Progenitor cell of endocrine pancreas (in vitro differentiated cells): Measurements from ENCODE around the gene CEACAM4. TPM values are rescaled to one million over a fixed set of nuclear protein-coding genes. Genes with fewer than 3 reads are reported as not detected.
"Not testable (repeated sequence)": the region's sequence is repeated elsewhere in the genome, so short reads cannot be mapped to it uniquely, and the experiment has no call there.

ENCODE experiments used
- DNase-seq: peaks from one replicate; pipeline ENCODE4 v3.0.0; 2021; ENCODE audit warnings: low spot score; ENCODE audit not compliant: unreplicated experiment
- H3K27ac Mint-ChIP-seq: 2 replicates; pipeline ENCODE4 v1.8.0; 2021; ENCODE audit warnings: mild to moderate bottlenecking, moderate library complexity, mixed read lengths
- H3K27me3 Mint-ChIP-seq: 2 replicates; pipeline ENCODE4 v1.8.0; 2021; ENCODE audit warnings: mixed read lengths
- H3K36me3 Mint-ChIP-seq: 2 replicates; pipeline ENCODE4 v1.8.0; 2022; ENCODE audit warnings: mixed read lengths; ENCODE audit not compliant: insufficient read depth
- H3K4me1 Mint-ChIP-seq: 2 replicates; pipeline ENCODE4 v1.8.0; 2021; ENCODE audit warnings: low read depth, mixed read lengths
- H3K4me3 Mint-ChIP-seq: 2 replicates; pipeline ENCODE4 v1.8.0; 2021; ENCODE audit warnings: low read depth, mild to moderate bottlenecking, moderate library complexity, mixed read lengths
- H3K9me3 Mint-ChIP-seq: 2 replicates; pipeline ENCODE4 v1.8.0; 2021; ENCODE audit warnings: low read depth, mixed read lengths
- CTCF ChIP-seq: fragments of 200-600 bp; sonication (generic); IDR thresholded peaks from one replicate; pipeline ENCODE4 v1.5.0; 2021; ENCODE audit warnings: antibody characterized with exemption, mild to moderate bottlenecking; ENCODE audit not compliant: unreplicated experiment
- total RNA-seq: library from RNA; stranded (reverse); gene quantifications from 2 replicates; pipeline ENCODE4 v1.2.1, GENCODE V29; 2021

Gene CEACAM4
- total RNA-seq, 1 donor from 2014 or later = not detected

GRCh38 chr19:41657157-41657556, 30.3 kb upstream of the CEACAM4 start:
- Mint-ChIP-seq H3K27me3 (no peaks in the 10 kb centered on the region), H3K4me3 (no peak overlapping the region), H3K4me1 (no peaks in the 10 kb centered on the region), H3K36me3 (peaks cover 4% of the 10 kb centered on the region), H3K27ac (no peak overlapping the region), H3K9me3 (peaks cover 72% of the 10 kb centered on the region)
- TF ChIP-seq CTCF = no peak
- no peak for DNase-seq

- DNase-seq, H3K4me1 Mint-ChIP-seq, H3K27ac Mint-ChIP-seq, H3K4me3 Mint-ChIP-seq, H3K36me3 Mint-ChIP-seq, H3K27me3 Mint-ChIP-seq: not testable (repeated sequence)
- H3K9me3 Mint-ChIP-seq = peaks cover 70% of the 10 kb centered on the region
Measured at GRCh38 chr19:41656756-41657155, 29.9 kb upstream of the CEACAM4 start.

GRCh38 chr19:41652250-41652649, 25.4 kb upstream of the CEACAM4 start:
- Mint-ChIP-seq H3K36me3 (peaks cover 4% of the 10 kb centered on the region), H3K4me3 (no peak overlapping the region), H3K9me3 (peaks cover 58% of the 10 kb centered on the region), H3K27me3 (no peaks in the 10 kb centered on the region), H3K27ac (no peak overlapping the region), H3K4me1 (no peaks in the 10 kb centered on the region)
- TF ChIP-seq CTCF = no peak
- DNase-seq = no peak

GRCh38 chr19:41649827-41650226, 23.0 kb upstream of the CEACAM4 start:
- Mint-ChIP-seq H3K27ac (no peak overlapping the region), H3K4me3 (no peak overlapping the region), H3K27me3 (no peaks in the 10 kb centered on the region), H3K4me1 (no peaks in the 10 kb centered on the region), H3K9me3 (peaks cover 48% of the 10 kb centered on the region), H3K36me3 (peaks cover 4% of the 10 kb centered on the region)
- TF ChIP-seq CTCF = no peak
- no peak for DNase-seq

GRCh38 chr19:41646589-41647204, 19.8 kb upstream of the CEACAM4 start:
- peaks cover 2% of the 10 kb centered on the region for H3K36me3 Mint-ChIP-seq
- peaks cover 41% of the 10 kb centered on the region for H3K9me3 Mint-ChIP-seq
- H3K4me1 Mint-ChIP-seq = no peaks in the 10 kb centered on the region
- no peak overlapping the region for H3K27ac Mint-ChIP-seq
- H3K27me3 Mint-ChIP-seq = no peaks in the 10 kb centered on the region
- no peak for TF ChIP-seq CTCF
- H3K4me3 Mint-ChIP-seq = no peak overlapping the region
- DNase-seq = no peak

- H3K9me3 Mint-ChIP-seq = peaks cover 30% of the 10 kb centered on the region
Measured at GRCh38 chr19:41641879-41642485, 15.1 kb upstream of the CEACAM4 start.

More at GRCh38 chr19:41641879-41642485, 15.1 kb upstream of the CEACAM4 start:
- no peaks in the 10 kb centered on the region for H3K36me3 Mint-ChIP-seq
- no peak overlapping the region for H3K27ac Mint-ChIP-seq
- no peaks in the 10 kb centered on the region for H3K4me1 Mint-ChIP-seq
- no peak overlapping the region for H3K4me3 Mint-ChIP-seq
- TF ChIP-seq CTCF = peak; percentile 50
- no peaks in the 10 kb centered on the region for H3K27me3 Mint-ChIP-seq
- DNase-seq = no peak
